B cell (primary cell): ENCODE results near the gene PRR20A. TPM values are rescaled to one million over a fixed set of nuclear protein-coding genes. Genes with fewer than 3 reads are reported as not detected.
"Not testable (repeated sequence)": the region's sequence is repeated elsewhere in the genome, so short reads cannot be mapped to it uniquely, and the experiment has no call there.

Experiments used
- ATAC-seq: fragments of 200-7000 bp; cut with Tn5 transposase; one replicate; pipeline ENCODE4 v1.10.0; 2021; ENCODE audit warnings: low read depth, mild to moderate bottlenecking, moderate number of reproducible peaks, moderate library complexity
- CTCF ChIA-PET: fragments of 350-600 bp; sonication (Branson Sonifier 250); formaldehyde crosslinking; loops from one replicate; lab custom pipeline; 2021; ENCODE audit warnings: antibody characterized with exemption, inconsistent platforms; lab: Charles Lee
- POLR2A ChIA-PET: fragments of 350-600 bp; sonication (Branson Sonifier 250); formaldehyde crosslinking; loops from one replicate; lab custom pipeline; 2021; ENCODE audit warnings: antibody characterized with exemption; lab: Charles Lee
- DNase-seq: peaks from one replicate; pipeline ENCODE4 v3.0.0; 2013
- H2AFZ ChIP-seq: 2 replicates; pipeline ENCODE4 v1.6.1; 2012; ENCODE audit warnings: mild to moderate bottlenecking, low read depth, low read length; ENCODE audit not compliant: insufficient read depth, poor library complexity, severe bottlenecking
- H3K27ac ChIP-seq, 2 donors: 1 replicate in 1 of 2; 2 replicates in 1 of 2; pipeline ENCODE4 v1.5.1; 2012 to 2013; ENCODE audit warnings: low read length in 2 of 2, mild to moderate bottlenecking in 2 of 2, moderate library complexity in 1 of 2
- H3K27me3 ChIP-seq, 4 experiments: fragments of 200-600 bp in 1 of 4; sonication (generic) in 1 of 4; replicated peaks in 1 of 4; 1 replicate in 2 of 4; 2 replicates in 2 of 4; pipeline versions ENCODE4 v1.6.1 to v1.7.0; 2013 to 2016; ENCODE audit warnings: low read length in 3 of 4, mild to moderate bottlenecking in 2 of 4, mixed read lengths in 1 of 4, moderate library complexity in 1 of 4; ENCODE audit not compliant: insufficient read depth in 4 of 4, control insufficient read depth in 3 of 4; ENCODE audit errors: control extremely low read depth in 1 of 4
- H3K36me3 ChIP-seq, 2 experiments: replicated peaks in 1 of 2; 1 replicate in 1 of 2; 2 replicates in 1 of 2; pipeline versions ENCODE4 v1.6.1 to v1.7.1; 2013; ENCODE audit warnings: low read length in 1 of 2; ENCODE audit not compliant: insufficient read depth in 2 of 2, control insufficient read depth in 1 of 2; ENCODE audit errors: control extremely low read depth in 1 of 2, extremely low read depth in 1 of 2
- H3K4me1 ChIP-seq, 2 donors: fragments of 200-600 bp in 1 of 2; sonication (generic) in 1 of 2; 1 replicate in 1 of 2; 2 replicates in 1 of 2; pipeline versions ENCODE4 v1.5.1 to v1.6.1; 2013 to 2017; ENCODE audit warnings: low read length in 2 of 2; ENCODE audit not compliant: control insufficient read depth in 2 of 2, insufficient read depth in 2 of 2
- H3K4me2 ChIP-seq: replicated peaks from 2 replicates; pipeline ENCODE3; 2012; ENCODE audit warnings: mild to moderate bottlenecking, low read depth, low read length; ENCODE audit not compliant: poor library complexity, severe bottlenecking
- H3K4me3 ChIP-seq, 5 experiments: fragments of 200-600 bp in 1 of 5; sonication (generic) in 1 of 5; 1 replicate in 3 of 5; 2 replicates in 2 of 5; pipeline versions ENCODE4 v1.5.1 to v1.7.0; 2011 to 2016; ENCODE audit warnings: low read length in 4 of 5, mild to moderate bottlenecking in 4 of 5, low read depth in 2 of 5, control low read depth in 1 of 5, moderate library complexity in 1 of 5; ENCODE audit not compliant: insufficient read depth in 1 of 5; ENCODE audit errors: control extremely low read depth in 1 of 5, extremely low read depth in 1 of 5
- H3K79me2 ChIP-seq: fragments of 200-600 bp; sonication (generic); one replicate; pipeline ENCODE4 v1.6.0; 2016; ENCODE audit warnings: low read length; ENCODE audit not compliant: control insufficient read depth, insufficient read depth
- H3K9ac ChIP-seq: fragments of 200-600 bp; sonication (generic); 2 replicates; pipeline ENCODE4 v1.6.1; 2017; ENCODE audit warnings: mild to moderate bottlenecking, low read length, moderate library complexity
- H3K9me3 ChIP-seq, 3 donors: one replicate each; pipeline versions ENCODE4 v1.6.1 to v1.7.1; 2013; ENCODE audit warnings: low read length in 2 of 3; ENCODE audit not compliant: control insufficient read depth in 2 of 3, insufficient read depth in 1 of 3; ENCODE audit errors: control extremely low read depth in 1 of 3
- H4K20me1 ChIP-seq: 2 replicates; pipeline ENCODE4 v1.6.0; 2012; ENCODE audit warnings: mild to moderate bottlenecking, low read length; ENCODE audit not compliant: insufficient read depth, control insufficient read depth, poor library complexity, severe bottlenecking
- H3K27ac Mint-ChIP-seq: one replicate; pipeline ENCODE4 v1.8.0; 2021; ENCODE audit warnings: mixed read lengths
- H3K27me3 Mint-ChIP-seq: one replicate; pipeline ENCODE4 v1.8.0; 2021; ENCODE audit warnings: mixed read lengths
- H3K4me1 Mint-ChIP-seq: one replicate; pipeline ENCODE4 v1.8.0; 2021; ENCODE audit warnings: mixed read lengths
- H3K4me3 Mint-ChIP-seq: one replicate; pipeline ENCODE4 v1.8.0; 2021; ENCODE audit warnings: mixed read lengths
- H3K9me3 Mint-ChIP-seq: one replicate; pipeline ENCODE4 v1.8.0; 2022; ENCODE audit warnings: mixed read lengths; ENCODE audit not compliant: insufficient read depth
- EZH2 ChIP-seq: IDR thresholded peaks from 2 replicates; pipeline ENCODE4 v1.6.1; 2012; ENCODE audit warnings: borderline replicate concordance, low read depth, mild to moderate bottlenecking, moderate library complexity, low read length; ENCODE audit not compliant: insufficient read depth, poor library complexity, severe bottlenecking
- WGBS: methylation state at CpG from one replicate; pipeline ENCODE4 v1.1.5; 2013; ENCODE audit warnings: missing lambda C conversion rate; ENCODE audit not compliant: insufficient coverage; 5-methylcytosine and 5-hydroxymethylcytosine counted together
- intact Hi-C: fragments of 100-400 bp; cut with micrococcal nuclease; formaldehyde crosslinking; loops from one replicate; pipeline ENCODE4 v1.10.0; 2022
- polyA plus RNA-seq: library from polyadenylated mRNA; depleted of rRNA; stranded (reverse); fragments of >200 nt; gene quantifications from 2 replicates; pipeline ENCODE4 v1.2.3, GENCODE V29; 2012
- total RNA-seq, 2 donors: library from RNA; stranded (reverse); fragments of 120-200 nt in 1 of 2; gene quantifications; 1 replicate in 1 of 2; 2 replicates in 1 of 2; pipeline versions ENCODE4 v1.2.3 to v1.2.4, GENCODE V29; 2013 to 2022
- TF ChIP-seq, protein P1 (sequence below): fragments of 200-600 bp; IDR thresholded peaks from one replicate; pipeline ENCODE4 v1.8.0; 2022; ENCODE audit warnings: antibody characterized with exemption, mild to moderate bottlenecking

The PRR20A gene
- total and polyA plus RNA-seq, 2 donors (not counting 1 experiment from before 2014, with no cell fraction given), result not detected

DNA sequence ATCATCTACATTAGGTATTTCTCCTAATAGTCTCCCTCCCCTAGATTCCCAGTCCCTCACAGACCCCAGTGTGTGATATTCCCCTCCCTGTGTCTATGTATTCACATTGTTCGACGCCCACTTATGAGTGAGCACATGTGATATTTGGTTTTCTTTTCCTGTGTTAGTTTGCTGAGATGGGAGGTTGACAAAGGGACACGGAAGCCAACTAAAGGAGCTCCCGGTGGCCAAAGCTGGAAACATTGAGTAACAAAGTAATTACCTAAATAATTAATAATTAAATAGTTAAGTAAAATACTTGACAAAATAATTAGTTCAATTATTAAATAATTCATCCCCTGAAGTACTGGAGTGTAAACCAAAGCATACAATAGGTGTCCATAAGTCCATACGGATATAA is 1.7 kb upstream of the PRR20A start:
- no peaks in the 10 kb centered on the region for H3K27me3 Mint-ChIP-seq
- no peak overlapping the region for H3K4me3 Mint-ChIP-seq
- ChIA-PET POLR2A (no interaction called here), CTCF (no interaction called here)
- DNase-seq (no peak), ATAC-seq (no peak)
- no peaks in the 10 kb centered on the region for H4K20me1 ChIP-seq
- H3K27ac Mint-ChIP-seq, result no peak overlapping the region
- H3K79me2 ChIP-seq, result no peaks in the 10 kb centered on the region
- H3K9me3 Mint-ChIP-seq, result peaks cover 3% of the 10 kb centered on the region
- no peak overlapping the region for H3K27ac ChIP-seq
- no peak overlapping the region for H3K9ac ChIP-seq
- no peak overlapping the region for H3K4me3 ChIP-seq
- H3K36me3 ChIP-seq, result no peaks in the 10 kb centered on the region
- H3K4me1 ChIP-seq, result no peaks in the 10 kb centered on the region
- no peak overlapping the region for H2AFZ ChIP-seq
- H3K4me1 Mint-ChIP-seq, result no peaks in the 10 kb centered on the region
- H3K9me3 ChIP-seq, result no peaks in the 10 kb centered on the region
- H3K27me3 ChIP-seq, result no peaks in the 10 kb centered on the region
- intact Hi-C loops, result no loop called here
- H3K4me2 ChIP-seq, result no peak overlapping the region
- WGBS, result no CpG with 5 or more reads among the region's 5 CpGs
- TF ChIP-seq EZH2, result no peak
- TF ChIP-seq, protein P1, sequence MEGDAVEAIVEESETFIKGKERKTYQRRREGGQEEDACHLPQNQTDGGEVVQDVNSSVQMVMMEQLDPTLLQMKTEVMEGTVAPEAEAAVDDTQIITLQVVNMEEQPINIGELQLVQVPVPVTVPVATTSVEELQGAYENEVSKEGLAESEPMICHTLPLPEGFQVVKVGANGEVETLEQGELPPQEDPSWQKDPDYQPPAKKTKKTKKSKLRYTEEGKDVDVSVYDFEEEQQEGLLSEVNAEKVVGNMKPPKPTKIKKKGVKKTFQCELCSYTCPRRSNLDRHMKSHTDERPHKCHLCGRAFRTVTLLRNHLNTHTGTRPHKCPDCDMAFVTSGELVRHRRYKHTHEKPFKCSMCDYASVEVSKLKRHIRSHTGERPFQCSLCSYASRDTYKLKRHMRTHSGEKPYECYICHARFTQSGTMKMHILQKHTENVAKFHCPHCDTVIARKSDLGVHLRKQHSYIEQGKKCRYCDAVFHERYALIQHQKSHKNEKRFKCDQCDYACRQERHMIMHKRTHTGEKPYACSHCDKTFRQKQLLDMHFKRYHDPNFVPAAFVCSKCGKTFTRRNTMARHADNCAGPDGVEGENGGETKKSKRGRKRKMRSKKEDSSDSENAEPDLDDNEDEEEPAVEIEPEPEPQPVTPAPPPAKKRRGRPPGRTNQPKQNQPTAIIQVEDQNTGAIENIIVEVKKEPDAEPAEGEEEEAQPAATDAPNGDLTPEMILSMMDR, result no peak

DNA sequence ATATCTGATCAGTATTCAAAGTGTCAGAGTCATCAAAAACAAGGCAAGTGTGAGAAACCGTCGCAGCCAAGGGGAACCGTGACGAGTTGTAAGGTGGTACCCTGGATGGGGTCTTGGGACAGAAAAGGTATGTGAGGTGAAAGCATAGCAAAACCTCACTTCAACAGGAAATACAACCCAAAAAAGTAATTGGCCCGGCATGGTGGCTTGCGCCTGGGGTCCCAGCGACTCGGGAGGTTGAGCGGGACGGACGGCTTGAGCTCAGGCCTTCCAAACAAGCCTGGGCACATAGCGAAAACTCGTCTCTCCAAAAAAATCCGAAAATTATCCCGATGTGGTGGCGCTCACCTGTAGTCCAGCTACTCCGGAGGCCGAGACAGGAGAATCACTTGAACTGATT is 937 bp upstream of the PRR20A start:
- H3K9me3 ChIP-seq, H3K4me2 ChIP-seq, H3K4me3 Mint-ChIP-seq, H3K27ac ChIP-seq, H3K9ac ChIP-seq, H3K4me1 ChIP-seq, POLR2A ChIA-PET, DNase-seq, intact Hi-C loops, ATAC-seq, H3K27me3 ChIP-seq, H3K9me3 Mint-ChIP-seq, H3K27me3 Mint-ChIP-seq, H3K4me1 Mint-ChIP-seq, H3K79me2 ChIP-seq, H3K4me3 ChIP-seq, CTCF ChIA-PET, H3K36me3 ChIP-seq, H2AFZ ChIP-seq, H3K27ac Mint-ChIP-seq, H4K20me1 ChIP-seq: not testable (repeated sequence)
- no CpG with 5 or more reads among the region's 18 CpGs for WGBS

DNA sequence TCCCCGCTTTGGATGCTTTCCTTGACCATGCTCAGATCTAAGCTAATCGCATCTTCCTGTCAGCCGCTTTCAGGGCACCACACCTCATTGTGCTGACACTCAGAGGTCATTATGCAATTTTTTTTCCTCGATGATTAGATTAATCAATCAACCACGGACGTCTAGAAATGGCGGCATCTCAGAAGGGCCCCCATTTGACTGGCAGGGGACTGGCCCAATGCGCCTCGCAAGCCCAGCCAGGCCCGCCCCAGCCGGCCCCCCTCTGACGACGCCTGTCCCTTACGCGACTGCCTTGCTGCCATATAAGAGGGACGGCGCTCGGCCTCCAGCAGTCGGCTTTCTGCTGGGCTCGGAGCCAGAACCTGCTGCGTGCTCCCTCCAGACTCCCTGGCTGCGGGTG is 6.5 kb downstream of the PRR20A start, which contains the start of gene PRR20B:
PRR20B (plus strand) TSS at position 301 of the 400 bp plus-strand sequence. CDS start 387 bp downstream, outside the sequence.
- not testable (repeated sequence) for H3K27me3 ChIP-seq

More for the DNA sequence above, 6.5 kb downstream of the PRR20A start, which contains the start of gene PRR20B:
- H3K9ac ChIP-seq, H3K9me3 ChIP-seq, H3K4me1 Mint-ChIP-seq, H3K27ac Mint-ChIP-seq, H3K36me3 ChIP-seq, H3K27ac ChIP-seq, H3K4me3 ChIP-seq, H3K79me2 ChIP-seq, H3K4me2 ChIP-seq, intact Hi-C loops, H3K9me3 Mint-ChIP-seq, POLR2A ChIA-PET, H3K4me1 ChIP-seq, H3K27me3 Mint-ChIP-seq, H4K20me1 ChIP-seq, ATAC-seq, H2AFZ ChIP-seq, H3K4me3 Mint-ChIP-seq, CTCF ChIA-PET, DNase-seq: not testable (repeated sequence)
- no CpG with 5 or more reads among the region's 22 CpGs for WGBS
